HCT116 (cell line): ENCODE data around the gene MCC. TPM values are rescaled to one million over a fixed set of nuclear protein-coding genes. Genes with fewer than 3 reads are reported as not detected.

Source experiments
- ATAC-seq: fragments of 200-7000 bp; cut with Tn5 transposase; 2 replicates; pipeline ENCODE4 v1.9.1; 2020; ENCODE audit warnings: mild to moderate bottlenecking, moderate library complexity
- BruUV-seq: library from RNA; stranded (reverse); fragments of 400-500 nt; replicated peaks from 2 replicates; lab custom pipeline; 2021; lab: Mats Ljungman, UMichigan
- CTCF ChIA-PET: fragments of 300-600 bp; sonication (Branson Sonifier 250); formaldehyde crosslinking; loops from one replicate; lab custom pipeline; 2021; ENCODE audit warnings: antibody characterized with exemption; lab: Charles Lee
- POLR2A ChIA-PET: fragments of 300-600, 350-600 bp; sonication (Branson Sonifier 250); formaldehyde crosslinking; loops from one replicate; lab custom pipeline; 2021; ENCODE audit warnings: antibody characterized with exemption; lab: Charles Lee
- RAD21 ChIA-PET, 2 experiments: fragments of 300-600 bp; sonication (Branson Sonifier 250); formaldehyde crosslinking; loops; one replicate each; lab custom pipeline; 2023; ENCODE audit warnings: low total read pairs in 2 of 2; ENCODE audit not compliant: uncharacterized antibody in 2 of 2, unreplicated experiment in 2 of 2, low non-redundant PET in 1 of 2; lab: Charles Lee
- DNase-seq: peaks from one replicate; pipeline ENCODE4 v3.0.0-alpha.2; 2010; ENCODE audit warnings: low read depth, low spot score
- H2AFZ ChIP-seq: fragments of 200-600 bp; shearing (Covaris generic), sonication (generic); 2 replicates; pipeline ENCODE4 v1.6.1; 2017; ENCODE audit warnings: low read depth, mixed run types, mixed read lengths, antibody characterized with exemption, low read length; ENCODE audit not compliant: poor library complexity, severe bottlenecking
- H3K27ac ChIP-seq: 2 replicates; pipeline ENCODE4 v1.5.1; 2012; ENCODE audit warnings: low read depth, low read length
- H3K27me3 ChIP-seq: fragments of 200-600 bp; sonication (generic); 2 replicates; pipeline ENCODE4 v1.6.1; 2016; ENCODE audit warnings: mixed run types, low read length, mixed read lengths; ENCODE audit not compliant: insufficient read depth
- H3K36me3 ChIP-seq, 2 experiments: fragments of 200-500 bp in 1 of 2; fragments of 200-600 bp in 1 of 2; sonication (Bioruptor generic) in 1 of 2; sonication (generic) in 1 of 2; 2 replicates each; pipeline versions ENCODE4 v1.5.1 to v1.6.1; 2014 to 2016; ENCODE audit warnings: low read length in 2 of 2, inconsistent platforms in 1 of 2, mixed read lengths in 1 of 2, mixed run types in 1 of 2; ENCODE audit not compliant: insufficient read depth in 2 of 2, control insufficient read depth in 1 of 2
- H3K4me1 ChIP-seq, 2 experiments: fragments of 200-600 bp in 1 of 2; sonication (generic) in 1 of 2; 2 replicates each; pipeline versions ENCODE4 v1.5.1 to v1.6.1; 2012 to 2017; ENCODE audit warnings: low read length in 2 of 2, inconsistent platforms in 1 of 2, mild to moderate bottlenecking in 1 of 2, mixed read lengths in 1 of 2, mixed run types in 1 of 2, moderate library complexity in 1 of 2; ENCODE audit not compliant: insufficient read depth in 2 of 2, control insufficient read depth in 1 of 2
- H3K4me2 ChIP-seq: fragments of 200-600 bp; sonication (generic); 2 replicates; pipeline ENCODE4 v1.6.1; 2017; ENCODE audit warnings: mixed run types, low read length, mixed read lengths
- H3K4me3 ChIP-seq, 2 experiments: fragments of 200-600 bp in 1 of 2; sonication (generic) in 1 of 2; replicated peaks in 1 of 2; 2 replicates each; pipeline ENCODE4 v1.5.1; 2011 to 2016; ENCODE audit warnings: low read length in 2 of 2, control low read depth in 1 of 2, low read depth in 1 of 2, mild to moderate bottlenecking in 1 of 2, mixed read lengths in 1 of 2, mixed run types in 1 of 2
- H3K79me2 ChIP-seq: fragments of 200-600 bp; sonication (generic); 2 replicates; pipeline ENCODE4 v1.6.1; 2017; ENCODE audit warnings: mild to moderate bottlenecking, mixed run types, low read length, moderate library complexity, mixed read lengths; ENCODE audit not compliant: insufficient read depth
- H3K9ac ChIP-seq: fragments of 200-600 bp; sonication (generic); 2 replicates; pipeline ENCODE4 v1.6.1; 2016; ENCODE audit warnings: low read length, mixed read lengths
- H3K9me2 ChIP-seq: fragments of 200-600 bp; sonication (generic), shearing (Covaris generic); 2 replicates; pipeline ENCODE4 v1.6.1; 2017; ENCODE audit warnings: mixed run types, mild to moderate bottlenecking, moderate library complexity; ENCODE audit not compliant: insufficient read depth
- H3K9me3 ChIP-seq, 2 experiments: fragments of 200-500 bp in 1 of 2; fragments of 200-600 bp in 1 of 2; sonication (Bioruptor generic) in 1 of 2; sonication (generic) in 1 of 2; 2 replicates each; pipeline ENCODE4 v1.6.1; 2014 to 2017; ENCODE audit warnings: low read length in 2 of 2, mixed read lengths in 2 of 2, inconsistent platforms in 1 of 2, low read depth in 1 of 2, mild to moderate bottlenecking in 1 of 2, mixed run types in 1 of 2, moderate library complexity in 1 of 2; ENCODE audit not compliant: control insufficient read depth in 1 of 2, insufficient read depth in 1 of 2
- H4K20me1 ChIP-seq: fragments of 200-600 bp; sonication (generic), shearing (Covaris generic); 2 replicates; pipeline ENCODE4 v1.6.1; 2017; ENCODE audit warnings: mixed run types, mild to moderate bottlenecking, moderate library complexity; ENCODE audit not compliant: insufficient read depth
- EGR1 ChIP-seq: IDR thresholded peaks from 2 replicates; pipeline ENCODE4 v1.6.1; 2012; ENCODE audit warnings: low read depth
- EZH2 ChIP-seq: fragments of 200-600 bp; sonication (generic); IDR thresholded peaks from 2 replicates; pipeline ENCODE4 v1.6.1; 2017; ENCODE audit warnings: antibody characterized with exemption, mixed run types
- FOSL1 ChIP-seq: IDR thresholded peaks from 2 replicates; pipeline ENCODE4 v1.6.1; 2012; ENCODE audit warnings: low read depth
- POLR2A ChIP-seq: IDR thresholded peaks from 2 replicates; pipeline ENCODE4 v1.7.0; 2011; ENCODE audit warnings: borderline replicate concordance; ENCODE audit not compliant: insufficient read depth, insufficient read length; ENCODE audit errors: extremely low read depth
- POLR2AphosphoS5 ChIP-seq: IDR thresholded peaks from 2 replicates; pipeline ENCODE4 v1.6.1; 2011; ENCODE audit warnings: mild to moderate bottlenecking, low read depth, low read length, moderate library complexity
- RAD21 ChIP-seq: IDR thresholded peaks from 2 replicates; pipeline ENCODE4 v1.6.1; 2012; ENCODE audit warnings: low read depth, mild to moderate bottlenecking
- SIN3A ChIP-seq: IDR thresholded peaks from 2 replicates; pipeline ENCODE4 v1.6.1; 2012; ENCODE audit warnings: low read depth
- SP1 ChIP-seq: IDR thresholded peaks from 2 replicates; pipeline ENCODE4 v1.6.1; 2012; ENCODE audit warnings: low read depth
- SRF ChIP-seq: IDR thresholded peaks from 2 replicates; pipeline ENCODE4 v1.6.1; 2012; ENCODE audit warnings: low read depth
- YY1 ChIP-seq: IDR thresholded peaks from 2 replicates; pipeline ENCODE4 v1.6.1; 2011; ENCODE audit warnings: low read length, low read depth, moderate library complexity, mild to moderate bottlenecking; ENCODE audit not compliant: insufficient replicate concordance; ENCODE audit errors: extremely low read depth
- ZFX ChIP-seq: fragments of 450-650 bp; IDR thresholded peaks from 2 replicates; pipeline ENCODE4 v1.6.1; 2017
- ZNF274 ChIP-seq: fragments of 200-500 bp; sonication (Bioruptor generic); IDR thresholded peaks from 2 replicates; pipeline ENCODE4 v1.6.1; 2014; ENCODE audit warnings: mild to moderate bottlenecking, low read depth, low read length, inconsistent platforms
- intact Hi-C: fragments of 100-400 bp; cut with micrococcal nuclease; formaldehyde crosslinking; loops from 2 replicates; pipeline ENCODE4 v1.10.0; 2022
- total RNA-seq: library from RNA; stranded (reverse); gene quantifications from one replicate; pipeline ENCODE4 v1.2.1, GENCODE V29; 2021; ENCODE audit not compliant: unreplicated experiment
- TF ChIP-seq, protein P1 (sequence below), 3 experiments: fragments of 200-600 bp in 1 of 3; sonication (generic) in 1 of 3; IDR thresholded peaks in 2 of 3; conservative IDR thresholded peaks in 1 of 3; 2 replicates each; pipeline ENCODE4 v1.5.1; 2012 to 2017; ENCODE audit warnings: low read depth in 2 of 3, low read length in 2 of 3, antibody characterized with exemption in 1 of 3, borderline replicate concordance in 1 of 3, control low read depth in 1 of 3, mild to moderate bottlenecking in 1 of 3, mixed read lengths in 1 of 3, mixed run types in 1 of 3, moderate library complexity in 1 of 3; ENCODE audit not compliant: insufficient read depth in 1 of 3
- TF ChIP-seq, protein P2 (sequence below): IDR thresholded peaks from 2 replicates; pipeline ENCODE4 v1.6.1; 2012
- TF ChIP-seq, protein P3 (sequence below): IDR thresholded peaks from 2 replicates; pipeline ENCODE4 v1.6.1; 2011; ENCODE audit warnings: mild to moderate bottlenecking, low read length, moderate library complexity; ENCODE audit not compliant: insufficient replicate concordance; ENCODE audit errors: extremely low read depth
- TF ChIP-seq, protein P4 (sequence below): IDR thresholded peaks from 2 replicates; pipeline ENCODE4 v1.6.1; 2012; ENCODE audit warnings: low read depth
- TF ChIP-seq, protein P5 (sequence below): IDR thresholded peaks from 2 replicates; pipeline ENCODE4 v1.6.1; 2012

The MCC gene
- total RNA-seq, 1 experiment from 2014 or later: 20.1 TPM

DNA sequence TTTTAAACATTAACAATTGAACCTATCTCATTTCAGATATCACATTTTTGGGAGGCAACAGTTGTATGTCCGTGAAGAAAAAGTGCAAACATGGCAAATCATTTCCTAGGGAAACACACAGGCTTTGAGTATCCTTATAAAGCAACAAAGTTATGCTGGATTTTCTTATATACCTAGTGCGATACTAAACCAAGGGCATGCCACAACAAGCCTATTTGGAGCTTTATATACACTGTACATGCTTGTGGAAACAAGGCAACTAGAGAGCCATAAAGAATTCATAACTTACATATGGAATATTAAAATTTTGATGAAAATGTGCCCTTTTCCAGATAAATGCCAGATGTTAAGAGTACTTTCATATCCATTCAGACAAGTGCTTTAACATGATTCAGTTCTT lies 320.3 kb downstream of the MCC start (continued):
- TF ChIP-seq FOSL1 (no peak), SRF (no peak), ZNF274 (no peak), ZFX (no peak), EZH2 (no peak), SP1 (no peak)
- TF ChIP-seq, protein P1, sequence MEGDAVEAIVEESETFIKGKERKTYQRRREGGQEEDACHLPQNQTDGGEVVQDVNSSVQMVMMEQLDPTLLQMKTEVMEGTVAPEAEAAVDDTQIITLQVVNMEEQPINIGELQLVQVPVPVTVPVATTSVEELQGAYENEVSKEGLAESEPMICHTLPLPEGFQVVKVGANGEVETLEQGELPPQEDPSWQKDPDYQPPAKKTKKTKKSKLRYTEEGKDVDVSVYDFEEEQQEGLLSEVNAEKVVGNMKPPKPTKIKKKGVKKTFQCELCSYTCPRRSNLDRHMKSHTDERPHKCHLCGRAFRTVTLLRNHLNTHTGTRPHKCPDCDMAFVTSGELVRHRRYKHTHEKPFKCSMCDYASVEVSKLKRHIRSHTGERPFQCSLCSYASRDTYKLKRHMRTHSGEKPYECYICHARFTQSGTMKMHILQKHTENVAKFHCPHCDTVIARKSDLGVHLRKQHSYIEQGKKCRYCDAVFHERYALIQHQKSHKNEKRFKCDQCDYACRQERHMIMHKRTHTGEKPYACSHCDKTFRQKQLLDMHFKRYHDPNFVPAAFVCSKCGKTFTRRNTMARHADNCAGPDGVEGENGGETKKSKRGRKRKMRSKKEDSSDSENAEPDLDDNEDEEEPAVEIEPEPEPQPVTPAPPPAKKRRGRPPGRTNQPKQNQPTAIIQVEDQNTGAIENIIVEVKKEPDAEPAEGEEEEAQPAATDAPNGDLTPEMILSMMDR (IDR thresholded peaks at IDR 0.05 in 2 of 3, conservative IDR thresholded peaks at IDR 0.05 in 1 of 3; ENCODE audit: borderline replicate concordance in 1 of 3, insufficient read depth in 1 of 3, low read depth in 2 of 3, low read length in 2 of 3): no peak
- TF ChIP-seq, protein P2, sequence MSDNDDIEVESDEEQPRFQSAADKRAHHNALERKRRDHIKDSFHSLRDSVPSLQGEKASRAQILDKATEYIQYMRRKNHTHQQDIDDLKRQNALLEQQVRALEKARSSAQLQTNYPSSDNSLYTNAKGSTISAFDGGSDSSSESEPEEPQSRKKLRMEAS: no peak

DNA sequence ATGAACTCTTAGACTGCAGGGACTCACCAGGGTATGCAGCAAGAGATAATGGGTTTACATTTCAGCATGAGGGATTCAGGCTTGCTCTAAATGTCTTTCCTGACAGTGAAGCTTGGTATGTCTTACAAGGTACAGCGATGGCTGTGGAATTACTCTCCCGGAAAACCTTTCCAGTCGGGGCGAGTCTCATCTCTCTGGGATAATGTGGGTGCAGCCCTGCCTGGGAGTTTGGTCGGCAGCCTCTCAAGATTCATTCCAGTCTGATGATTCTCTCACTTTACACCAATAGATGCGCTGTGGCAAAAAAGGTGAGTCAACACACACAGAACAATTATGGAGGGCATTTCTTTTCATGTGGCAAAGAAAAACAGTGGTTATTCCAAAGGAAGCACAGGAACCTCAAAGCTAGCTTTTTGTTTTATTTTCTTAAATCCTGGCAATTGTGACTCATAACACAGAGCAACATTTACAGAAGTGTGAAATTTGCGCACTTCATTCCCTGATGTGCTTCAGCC lies 321.3 kb downstream of the MCC start:
- Histone ChIP-seq H2AFZ (no peak overlapping the region), H3K27ac (peak overlapping the region; percentile 74; the same call in 1 of the 2 replicates), H3K9ac (peak overlapping the region; percentile 46), H3K4me3 (peak overlapping the region; percentile 3 to 10; a peak in 2 of 4 replicates), H3K9me2 (no peaks in the 10 kb centered on the region), H3K79me2 (peaks cover 33% of the 10 kb centered on the region), H4K20me1 (no peaks in the 10 kb centered on the region), H3K4me2 (peak overlapping the region; percentile 62), H3K27me3 (no peaks in the 10 kb centered on the region), H3K9me3 (no peaks in the 10 kb centered on the region), H3K4me1 (peaks cover 73 to 91% of the 10 kb centered on the region in 2 experiments), H3K36me3 (no peaks in the 10 kb centered on the region)
- intact Hi-C loops: no loop called here
- ChIA-PET POLR2A (interaction anchor here (0.9 kb wide), 1 partner anchor 31 kb away, joined by 3 read pairs; no protein-coding TSS in a partner anchor), RAD21 (no interaction called here), CTCF (no interaction called here)
- no TSS peak for BruUV-seq
- peak; percentile 97 for DNase-seq
- ATAC-seq: peak; percentile 85
- TF ChIP-seq SIN3A (peak; percentile 98), FOSL1 (peak; percentile 100), POLR2AphosphoS5 (peak; percentile 74), EGR1 (peak; percentile 64), ZFX (no peak), ZNF274 (no peak), YY1 (peak; percentile 80), RAD21 (peak; percentile 60), POLR2A (no peak)
- TF ChIP-seq, protein P2: peak; percentile 90
- TF ChIP-seq, protein P3, sequence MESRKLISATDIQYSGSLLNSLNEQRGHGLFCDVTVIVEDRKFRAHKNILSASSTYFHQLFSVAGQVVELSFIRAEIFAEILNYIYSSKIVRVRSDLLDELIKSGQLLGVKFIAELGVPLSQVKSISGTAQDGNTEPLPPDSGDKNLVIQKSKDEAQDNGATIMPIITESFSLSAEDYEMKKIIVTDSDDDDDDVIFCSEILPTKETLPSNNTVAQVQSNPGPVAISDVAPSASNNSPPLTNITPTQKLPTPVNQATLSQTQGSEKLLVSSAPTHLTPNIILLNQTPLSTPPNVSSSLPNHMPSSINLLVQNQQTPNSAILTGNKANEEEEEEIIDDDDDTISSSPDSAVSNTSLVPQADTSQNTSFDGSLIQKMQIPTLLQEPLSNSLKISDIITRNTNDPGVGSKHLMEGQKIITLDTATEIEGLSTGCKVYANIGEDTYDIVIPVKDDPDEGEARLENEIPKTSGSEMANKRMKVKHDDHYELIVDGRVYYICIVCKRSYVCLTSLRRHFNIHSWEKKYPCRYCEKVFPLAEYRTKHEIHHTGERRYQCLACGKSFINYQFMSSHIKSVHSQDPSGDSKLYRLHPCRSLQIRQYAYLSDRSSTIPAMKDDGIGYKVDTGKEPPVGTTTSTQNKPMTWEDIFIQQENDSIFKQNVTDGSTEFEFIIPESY: peak; percentile 60
- TF ChIP-seq, protein P4, sequence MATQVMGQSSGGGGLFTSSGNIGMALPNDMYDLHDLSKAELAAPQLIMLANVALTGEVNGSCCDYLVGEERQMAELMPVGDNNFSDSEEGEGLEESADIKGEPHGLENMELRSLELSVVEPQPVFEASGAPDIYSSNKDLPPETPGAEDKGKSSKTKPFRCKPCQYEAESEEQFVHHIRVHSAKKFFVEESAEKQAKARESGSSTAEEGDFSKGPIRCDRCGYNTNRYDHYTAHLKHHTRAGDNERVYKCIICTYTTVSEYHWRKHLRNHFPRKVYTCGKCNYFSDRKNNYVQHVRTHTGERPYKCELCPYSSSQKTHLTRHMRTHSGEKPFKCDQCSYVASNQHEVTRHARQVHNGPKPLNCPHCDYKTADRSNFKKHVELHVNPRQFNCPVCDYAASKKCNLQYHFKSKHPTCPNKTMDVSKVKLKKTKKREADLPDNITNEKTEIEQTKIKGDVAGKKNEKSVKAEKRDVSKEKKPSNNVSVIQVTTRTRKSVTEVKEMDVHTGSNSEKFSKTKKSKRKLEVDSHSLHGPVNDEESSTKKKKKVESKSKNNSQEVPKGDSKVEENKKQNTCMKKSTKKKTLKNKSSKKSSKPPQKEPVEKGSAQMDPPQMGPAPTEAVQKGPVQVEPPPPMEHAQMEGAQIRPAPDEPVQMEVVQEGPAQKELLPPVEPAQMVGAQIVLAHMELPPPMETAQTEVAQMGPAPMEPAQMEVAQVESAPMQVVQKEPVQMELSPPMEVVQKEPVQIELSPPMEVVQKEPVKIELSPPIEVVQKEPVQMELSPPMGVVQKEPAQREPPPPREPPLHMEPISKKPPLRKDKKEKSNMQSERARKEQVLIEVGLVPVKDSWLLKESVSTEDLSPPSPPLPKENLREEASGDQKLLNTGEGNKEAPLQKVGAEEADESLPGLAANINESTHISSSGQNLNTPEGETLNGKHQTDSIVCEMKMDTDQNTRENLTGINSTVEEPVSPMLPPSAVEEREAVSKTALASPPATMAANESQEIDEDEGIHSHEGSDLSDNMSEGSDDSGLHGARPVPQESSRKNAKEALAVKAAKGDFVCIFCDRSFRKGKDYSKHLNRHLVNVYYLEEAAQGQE: no peak
- TF ChIP-seq, protein P5, sequence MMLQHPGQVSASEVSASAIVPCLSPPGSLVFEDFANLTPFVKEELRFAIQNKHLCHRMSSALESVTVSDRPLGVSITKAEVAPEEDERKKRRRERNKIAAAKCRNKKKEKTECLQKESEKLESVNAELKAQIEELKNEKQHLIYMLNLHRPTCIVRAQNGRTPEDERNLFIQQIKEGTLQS: peak; percentile 82
